Hippocampal formation (tissue), 2 donors: Measurements from ENCODE around the gene ELP4.
"Not testable (repeated sequence)": the region's sequence is repeated elsewhere in the genome, so short reads cannot be mapped to it uniquely, and the experiment has no call there.

Experiments
- DNase-seq, 2 donors: peaks; one replicate each; lab custom pipeline; 2025; lab: John Stamatoyannopoulos, UW

Gene ELP4

DNA sequence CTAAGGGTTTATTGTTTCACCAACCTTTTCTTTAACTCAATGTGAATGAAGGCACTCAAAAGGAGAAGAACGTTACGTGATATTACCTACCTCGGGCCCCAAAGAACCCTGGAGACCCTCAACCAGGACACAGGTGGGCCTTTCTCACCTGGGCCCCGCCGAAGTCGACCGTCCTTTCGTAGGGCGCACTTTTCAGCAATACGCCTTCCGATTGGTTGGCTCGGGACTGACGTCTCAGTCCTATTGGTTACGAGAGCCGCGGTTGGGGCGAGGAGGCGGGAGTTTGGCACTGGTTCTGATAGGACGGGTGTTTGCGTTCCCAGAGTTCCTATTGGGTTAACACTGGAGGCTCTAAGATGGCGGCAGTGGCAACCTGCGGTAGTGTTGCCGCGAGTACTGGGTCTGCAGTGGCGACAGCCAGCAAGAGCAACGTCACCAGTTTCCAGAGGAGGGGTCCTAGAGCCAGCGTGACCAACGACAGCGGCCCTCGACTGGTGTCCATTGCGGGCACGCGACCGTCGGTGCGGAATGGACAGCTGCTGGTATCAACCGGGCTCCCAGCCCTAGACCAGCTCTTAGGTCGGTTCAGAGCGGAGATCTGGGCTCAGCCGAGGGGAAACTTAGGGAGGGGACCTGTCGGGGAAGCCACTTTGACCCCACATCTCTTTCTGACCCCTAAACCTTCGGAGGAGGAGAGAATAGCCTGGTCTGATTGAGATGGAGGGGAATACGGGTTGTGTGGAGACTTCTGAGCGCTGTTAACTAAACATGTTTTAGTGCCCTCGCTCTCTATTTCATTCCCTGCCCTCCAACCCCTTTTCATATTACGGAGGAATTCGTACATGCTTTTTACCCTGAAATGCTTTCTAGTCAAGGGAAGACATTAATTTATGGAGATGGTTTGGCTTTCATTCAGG lies at the start of gene ELP4, which contains the start of gene IMMP1L:
ELP4 (plus strand) TSS at position 339 of the 917 bp plus-strand sequence; CDS start at position 357, 18 bp downstream.
IMMP1L (minus strand) TSS at position 194 of the 917 bp plus-strand sequence. CDS start 46,346 bp downstream, outside the sequence.
- peak; percentile 94 to 98 for DNase-seq

DNA sequence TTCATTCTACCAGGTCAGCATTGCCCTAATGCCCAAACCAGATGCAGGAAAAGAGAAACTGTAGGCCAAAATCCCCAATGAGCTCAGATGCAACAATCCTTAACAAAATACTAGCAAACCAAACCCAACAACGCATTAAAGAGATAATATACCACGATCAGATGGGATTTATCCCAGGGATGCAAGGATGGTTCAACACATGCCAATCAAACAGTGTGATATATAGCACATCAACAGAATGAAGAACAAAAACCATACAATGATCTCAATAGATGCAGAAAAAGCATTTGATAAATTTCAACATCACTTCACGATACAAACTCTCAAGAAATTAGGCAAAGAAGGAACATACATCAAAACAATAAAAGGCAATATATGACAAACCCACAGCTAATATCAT lies 45.1 kb upstream of the ELP4 start:
- no peak for DNase-seq

DNA sequence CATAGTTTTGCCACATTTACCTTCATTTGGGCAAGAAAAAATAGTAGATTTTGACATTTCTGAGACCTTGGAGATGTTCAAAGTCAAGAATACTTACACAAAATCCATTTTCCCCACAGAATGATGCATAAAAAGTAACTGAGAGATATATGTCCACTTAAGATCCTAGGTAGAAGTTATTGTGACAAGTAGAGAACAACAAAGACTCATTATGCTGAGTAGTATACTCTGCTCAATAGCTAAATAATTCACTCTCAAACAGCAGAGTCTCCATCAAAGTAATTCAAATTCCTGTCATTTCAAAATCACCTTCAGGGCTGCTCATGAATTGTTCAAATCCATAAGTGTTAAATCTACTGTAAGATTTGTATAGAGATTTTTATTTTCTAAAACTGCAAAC lies 35.5 kb upstream of the ELP4 start:
- no peak for DNase-seq

- DNase-seq: no peak
These were observed 31.9 kb upstream of the ELP4 start for GRCh38 chr11:31477528-31478222.

GRCh38 chr11:31478223-31478590 lies 31.4 kb upstream of the ELP4 start:
- no peak for DNase-seq

GRCh38 chr11:31479066-31479465 lies 30.5 kb upstream of the ELP4 start:
- no peak for DNase-seq

GRCh38 chr11:31480930-31481329 lies 28.6 kb upstream of the ELP4 start:
- DNase-seq: no peak

DNA sequence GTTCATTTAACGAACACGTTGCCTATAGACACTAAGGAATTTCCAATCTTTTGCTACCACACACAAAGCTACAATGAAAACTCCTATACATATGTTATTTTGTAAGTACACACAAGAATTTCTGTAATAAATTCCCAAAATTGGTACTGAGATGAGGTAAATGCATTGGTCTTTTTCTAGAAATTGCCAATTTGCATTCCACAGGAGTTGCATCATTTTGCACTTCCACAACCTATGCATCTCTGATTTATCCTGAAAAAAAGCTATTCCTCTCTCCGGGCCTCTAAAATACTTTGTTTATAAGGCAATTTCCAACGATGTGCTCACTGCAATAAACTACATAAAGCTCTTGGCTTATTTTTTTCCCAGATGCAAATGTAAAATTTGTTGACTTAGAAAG lies 25.1 kb upstream of the ELP4 start:
- DNase-seq: no peak

DNA sequence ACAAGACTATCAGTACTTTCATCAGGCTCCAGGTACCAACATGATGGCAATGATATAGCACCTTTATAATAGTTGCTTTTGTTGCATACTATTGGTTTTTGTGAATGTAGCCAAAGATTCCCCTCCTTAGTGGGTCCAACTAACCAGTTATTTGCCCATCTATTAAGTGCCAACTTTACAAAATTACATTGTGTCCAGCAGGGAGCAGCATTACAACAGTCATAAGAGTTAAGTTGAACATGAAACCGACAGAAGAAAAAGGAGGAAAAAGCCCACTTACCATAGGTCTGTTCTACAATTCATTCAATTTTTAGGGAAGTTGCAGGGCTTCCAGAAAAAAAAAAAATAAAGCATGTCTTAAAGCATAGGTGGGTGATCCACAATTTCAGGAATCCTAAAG lies 21.7 kb upstream of the ELP4 start:
- DNase-seq: peak; percentile 1 to 10

DNA sequence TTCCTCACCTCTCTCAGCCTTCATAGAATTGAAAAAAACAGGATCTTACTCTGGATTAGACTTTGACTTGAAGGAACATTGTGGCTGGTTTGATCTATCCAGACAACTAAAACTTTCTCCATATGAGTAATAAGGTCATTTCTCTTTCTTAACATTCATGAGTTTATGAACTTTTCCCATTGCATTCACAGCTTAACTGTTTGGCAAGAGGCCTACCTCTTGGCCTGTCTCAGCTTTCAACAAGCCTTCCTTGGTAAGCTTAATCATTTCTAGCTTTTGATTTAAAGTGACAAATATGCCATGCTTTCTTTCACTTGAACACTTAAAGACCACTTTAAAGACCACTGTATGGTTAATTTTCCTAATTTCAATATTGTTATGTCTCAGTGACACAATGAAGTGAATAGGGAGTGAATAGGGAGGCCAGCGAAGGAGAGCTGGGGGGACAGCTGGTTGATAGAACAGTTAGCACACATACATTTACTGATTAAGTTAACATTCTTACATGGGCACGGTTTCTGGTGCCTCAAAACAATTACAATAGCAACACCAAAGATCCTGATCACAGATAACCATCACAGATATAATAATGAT lies 17.1 kb upstream of the ELP4 start:
- no peak for DNase-seq

- DNase-seq: no peak
These were observed 16.3 kb upstream of the ELP4 start for GRCh38 chr11:31493235-31493634.

GRCh38 chr11:31493762-31494161 lies 15.8 kb upstream of the ELP4 start:
- DNase-seq: not testable (repeated sequence)

DNA sequence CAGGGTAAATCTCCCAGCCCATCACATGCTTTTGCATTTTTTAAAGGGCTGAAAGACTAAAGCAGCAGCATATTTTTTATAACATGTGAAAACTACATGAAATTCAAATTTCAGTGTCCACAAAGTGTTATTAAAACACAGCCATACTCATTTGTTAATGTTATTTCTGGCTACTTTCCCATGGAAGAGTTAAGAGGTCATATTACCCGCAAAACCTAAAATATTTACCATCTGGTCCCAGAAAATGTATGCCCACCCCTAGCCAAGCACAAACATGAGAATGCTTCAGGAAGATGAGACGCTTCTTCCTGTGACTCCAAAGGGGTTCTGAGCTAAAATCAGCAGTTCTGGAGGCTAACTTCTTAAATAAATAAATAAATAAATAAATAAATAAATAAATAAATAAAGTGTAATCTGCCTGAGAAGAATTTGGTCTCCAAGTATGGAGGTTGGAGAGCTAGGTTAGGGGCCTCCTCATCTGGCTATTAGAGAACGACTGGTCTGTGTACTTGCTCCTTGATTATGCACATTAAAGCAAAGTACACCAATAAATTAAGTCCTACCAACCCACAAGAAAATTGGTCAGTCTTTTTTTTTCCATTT lies 9.9 kb upstream of the ELP4 start:
- DNase-seq: no peak

DNA sequence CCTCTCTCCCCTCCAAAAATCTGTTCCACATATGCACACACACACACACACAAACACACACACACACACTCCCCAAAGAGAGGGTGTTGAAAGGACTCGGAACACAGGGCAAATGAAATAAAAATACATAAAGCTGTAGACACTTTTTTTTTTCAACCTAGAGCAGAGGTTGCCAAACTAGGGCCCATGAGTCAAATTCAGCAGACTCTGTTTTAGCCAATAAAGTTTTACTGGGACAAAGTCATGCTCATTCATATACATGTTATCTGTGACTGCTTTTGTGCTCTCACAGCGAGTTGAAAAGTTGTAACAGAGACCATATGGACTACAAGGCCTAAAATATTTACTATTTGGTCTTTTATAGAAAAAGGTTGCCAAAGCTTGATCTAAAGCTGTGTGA lies 9.0 kb upstream of the ELP4 start:
- no peak for DNase-seq

- DNase-seq: peak in 1 of 2 donors; percentile 58
These were observed 527 bp upstream of the ELP4 start for GRCh38 chr11:31509051-31509428.

GRCh38 chr11:31512117-31512516 lies 2.5 kb downstream of the ELP4 start:
- DNase-seq: no peak

DNA sequence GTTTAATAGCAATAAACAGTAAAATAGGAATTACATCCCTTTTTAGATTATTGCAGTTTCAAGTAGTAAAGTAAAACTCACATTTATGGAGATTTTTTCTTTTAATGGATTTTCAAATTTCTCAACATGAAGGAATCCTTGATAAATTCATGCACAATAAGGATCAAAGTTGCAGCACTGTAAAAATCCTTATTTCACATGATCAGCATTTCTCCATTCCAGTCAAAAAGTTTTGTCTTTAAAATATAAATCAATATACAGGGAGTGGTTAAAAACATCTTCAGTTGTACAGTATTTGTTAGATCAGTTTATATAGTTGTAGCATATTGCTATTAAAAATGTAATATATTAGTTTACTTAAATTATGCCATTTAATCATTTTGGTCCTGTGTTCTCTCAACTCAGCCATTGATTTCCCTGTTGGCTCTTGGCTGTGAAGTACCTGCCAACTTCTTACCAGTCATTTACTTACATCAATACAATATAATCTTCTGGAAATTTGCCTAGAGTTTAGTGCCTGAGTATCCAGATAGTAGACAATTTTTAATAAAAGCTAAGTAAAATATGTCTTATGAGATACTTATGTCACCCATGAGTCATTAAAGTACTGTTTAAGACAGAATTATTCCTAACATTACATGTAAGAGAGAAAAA lies 12.1 kb downstream of the ELP4 start:
- DNase-seq: no peak

GRCh38 chr11:31529189-31529588 lies 19.6 kb downstream of the ELP4 start:
- no peak for DNase-seq

GRCh38 chr11:31529701-31530100 lies 20.1 kb downstream of the ELP4 start:
- no peak for DNase-seq

DNA sequence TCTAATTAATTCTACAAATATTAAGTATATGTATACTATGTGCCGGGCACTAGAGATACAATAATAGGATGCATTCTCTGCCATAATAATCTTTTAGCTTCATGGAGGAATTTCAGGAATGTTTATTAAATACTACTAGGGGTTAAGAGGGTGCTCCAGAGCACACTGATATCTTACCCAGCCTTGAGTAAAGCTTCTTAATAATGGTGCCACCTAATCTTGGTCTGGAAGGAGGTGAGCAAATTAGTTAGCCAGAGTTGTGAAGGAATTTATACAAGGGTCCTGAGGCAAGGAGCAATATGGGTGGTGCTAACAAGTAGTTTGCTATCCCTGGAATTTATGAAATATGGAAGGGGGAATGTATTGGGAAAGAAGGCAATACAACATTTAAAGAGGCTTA lies 21.7 kb downstream of the ELP4 start:
- DNase-seq: no peak

DNA sequence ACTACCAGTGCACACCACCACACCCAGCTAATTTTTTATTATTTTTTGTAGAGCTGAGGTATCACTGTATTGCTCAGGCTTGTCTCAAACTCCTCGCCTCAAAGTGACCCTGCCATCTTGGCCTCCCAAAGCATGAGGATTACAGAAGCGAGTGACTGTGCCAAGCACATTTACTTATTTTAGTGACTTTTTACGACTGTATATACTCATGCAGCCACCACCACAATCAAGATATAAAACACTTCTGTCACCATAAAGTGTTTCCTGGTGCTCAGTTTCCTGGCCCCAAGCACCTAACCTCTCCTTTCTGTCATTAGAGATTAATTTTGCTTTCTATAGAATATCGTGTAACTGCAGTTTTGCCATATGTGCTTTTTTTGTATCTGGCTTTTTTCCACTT lies 25.9 kb downstream of the ELP4 start:
- no peak for DNase-seq

DNA sequence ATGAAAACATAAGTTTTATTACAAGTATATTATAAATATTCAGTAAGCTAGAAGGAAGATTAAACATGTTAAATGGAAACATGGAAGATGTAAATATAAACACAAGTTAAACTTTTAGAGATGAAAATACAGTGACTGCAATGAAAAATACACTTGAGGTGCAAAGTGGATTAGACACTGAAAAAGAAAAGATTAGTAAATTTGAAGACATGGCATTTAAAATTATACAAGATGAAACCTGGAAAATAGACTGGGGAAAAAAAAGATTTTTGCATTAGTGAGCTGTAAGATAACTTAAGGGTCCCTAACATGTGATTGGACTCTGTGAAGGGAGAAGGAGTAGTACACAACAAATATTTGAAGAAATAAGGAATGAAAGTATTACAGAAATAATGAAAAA lies 33.3 kb downstream of the ELP4 start:
- DNase-seq: no peak
